HepG2 (cell line): ENCODE results near the gene CCS. TPM values are rescaled to one million over a fixed set of nuclear protein-coding genes. Genes with fewer than 3 reads are reported as not detected.

Source experiments
- ATAC-seq: fragments of 200-7000 bp; cut with Tn5 transposase; 3 replicates; pipeline ENCODE4 v1.9.1; 2020; ENCODE audit warnings: mild to moderate bottlenecking, moderate library complexity
- BruUV-seq: library from RNA; stranded (reverse); fragments of 400-500 nt; replicated peaks from 2 replicates; lab custom pipeline; 2021; lab: Mats Ljungman, UMichigan
- CTCF ChIA-PET: fragments of 300-600 bp; formaldehyde crosslinking; extraction: SDS; loops from one replicate; lab custom pipeline; 2021; ENCODE audit warnings: low total read pairs, inconsistent platforms, low intra/inter-chr PET ratio; lab: Yijun Ruan, JAX
- POLR2A ChIA-PET: fragments of 350-600 bp; sonication (Branson Sonifier 250); formaldehyde crosslinking; loops from one replicate; lab custom pipeline; 2020; ENCODE audit warnings: antibody characterized with exemption, inconsistent platforms; lab: Yijun Ruan, JAX
- DNase-seq: peaks from one replicate; pipeline ENCODE4 v3.0.0-alpha.2; 2015; ENCODE audit warnings: low spot score
- FAIRE-seq: peaks from 3 replicates; lab custom pipeline; 2011; peaks lifted over from hg19 to GRCh38; lab: Jason Lieb, UNC
- H2AFZ ChIP-seq: one replicate; pipeline ENCODE4 v1.6.1; 2011; ENCODE audit warnings: low read length, inconsistent platforms
- H3K27ac ChIP-seq: fragments of 300-600 bp; 3 replicates; pipeline ENCODE4 v1.8.0; 2011; ENCODE audit warnings: mixed run types, mild to moderate bottlenecking, mixed read lengths, low read length, inconsistent platforms; ENCODE audit not compliant: insufficient read depth; ENCODE audit errors: extremely low read length
- H3K27me3 ChIP-seq, 2 experiments: fragments of 200-600 bp in 1 of 2; 2 replicates in 1 of 2; 3 replicates in 1 of 2; pipeline versions ENCODE4 v1.6.0 to v1.8.0; 2011; ENCODE audit warnings: low read length in 2 of 2, mild to moderate bottlenecking in 2 of 2, moderate library complexity in 2 of 2, inconsistent platforms in 1 of 2; ENCODE audit not compliant: insufficient read depth in 2 of 2, control insufficient read depth in 1 of 2
- H3K36me3 ChIP-seq, 2 experiments: fragments of 200-600 bp in 1 of 2; replicated peaks in 1 of 2; 2 replicates in 1 of 2; 3 replicates in 1 of 2; pipeline versions ENCODE4 v1.5.1 to v1.8.0; 2011; ENCODE audit warnings: low read length in 2 of 2, inconsistent platforms in 1 of 2; ENCODE audit not compliant: insufficient read depth in 2 of 2, control insufficient read depth in 1 of 2
- H3K4me1 ChIP-seq: 2 replicates; pipeline ENCODE4 v1.5.1; 2012; ENCODE audit warnings: low read length, inconsistent platforms; ENCODE audit not compliant: insufficient read depth
- H3K4me2 ChIP-seq: 2 replicates; pipeline ENCODE4 v1.6.0; 2011; ENCODE audit warnings: low read depth, low read length, inconsistent platforms
- H3K4me3 ChIP-seq, 3 experiments: fragments of 200-600 bp in 1 of 3; sonication (generic), shearing (Covaris generic) in 1 of 3; replicated peaks in 1 of 3; 2 replicates each; pipeline ENCODE4 v1.5.1; 2011 to 2016; ENCODE audit warnings: low read length in 3 of 3, inconsistent platforms in 2 of 3, low read depth in 2 of 3, mild to moderate bottlenecking in 2 of 3, control low read depth in 1 of 3, mixed read lengths in 1 of 3; ENCODE audit not compliant: insufficient read depth in 1 of 3
- H3K79me2 ChIP-seq: one replicate; pipeline ENCODE4 v1.6.1; 2011; ENCODE audit warnings: low read length, inconsistent platforms; ENCODE audit not compliant: insufficient read depth
- H3K9ac ChIP-seq: 2 replicates; pipeline ENCODE4 v1.6.0; 2011; ENCODE audit warnings: mild to moderate bottlenecking, low read depth, low read length, inconsistent platforms; ENCODE audit not compliant: insufficient read depth
- H3K9me3 ChIP-seq: 2 replicates; pipeline ENCODE4 v1.5.1; 2012; ENCODE audit warnings: mild to moderate bottlenecking, low read length
- H4K20me1 ChIP-seq: 2 replicates; pipeline ENCODE4 v1.6.0; 2011; ENCODE audit warnings: inconsistent platforms, mild to moderate bottlenecking, low read length, moderate library complexity; ENCODE audit not compliant: insufficient read depth
- ATAD3A ChIP-seq: sonication (generic); formaldehyde crosslinking; IDR thresholded peaks from 2 replicates; pipeline ENCODE4 v1.4.0; 2020; ENCODE audit warnings: missing genetic modification reagents
- CENPT ChIP-seq: sonication (generic); formaldehyde crosslinking; IDR thresholded peaks from 2 replicates; pipeline ENCODE4 v1.8.0; 2022; ENCODE audit warnings: low read depth, mild to moderate bottlenecking, moderate library complexity, missing genetic modification reagents
- CENPX ChIP-seq: sonication (generic); formaldehyde crosslinking; IDR thresholded peaks from 2 replicates; pipeline ENCODE4 v1.9.0; 2021; ENCODE audit warnings: mild to moderate bottlenecking, missing genetic modification reagents, moderate library complexity
- PRDM10 ChIP-seq: sonication (generic); formaldehyde crosslinking; IDR thresholded peaks from 2 replicates; pipeline ENCODE4 v1.4.0; 2020; ENCODE audit warnings: low read depth, missing genetic modification reagents
- RFX1 ChIP-seq: fragments of 450-650 bp; IDR thresholded peaks from 2 replicates; pipeline ENCODE4 v1.6.1; 2017
- SKIL ChIP-seq: sonication (generic); formaldehyde crosslinking; IDR thresholded peaks from 2 replicates; pipeline ENCODE4 v1.8.0; 2022; ENCODE audit warnings: missing genetic modification reagents, mild to moderate bottlenecking, moderate library complexity, borderline replicate concordance
- ZBTB34 ChIP-seq: sonication (generic); formaldehyde crosslinking; IDR thresholded peaks from 2 replicates; pipeline ENCODE4 v1.8.0; 2022; ENCODE audit warnings: mild to moderate bottlenecking, missing genetic modification reagents
- ZBTB37 ChIP-seq: sonication (generic); formaldehyde crosslinking; IDR thresholded peaks from 2 replicates; pipeline ENCODE4 v1.4.0; 2020; ENCODE audit warnings: mild to moderate bottlenecking, missing genetic modification reagents
- ZKSCAN5 ChIP-seq: sonication (generic); formaldehyde crosslinking; IDR thresholded peaks from 2 replicates; pipeline ENCODE4 v1.5.1; 2020; ENCODE audit warnings: mild to moderate bottlenecking, missing genetic modification reagents
- ZNF354B ChIP-seq: sonication (generic); formaldehyde crosslinking; IDR thresholded peaks from 2 replicates; pipeline ENCODE4 v1.8.0; 2022; ENCODE audit warnings: mild to moderate bottlenecking, missing genetic modification reagents
- WGBS: methylation state at CpG from one replicate; pipeline ENCODE4 v1.1.6; 2017; ENCODE audit warnings: low lambda C conversion rate; 5-methylcytosine and 5-hydroxymethylcytosine counted together
- in situ Hi-C: cut with HindIII; loops from 2 replicates; pipeline ENCODE4 v1.10.0; 2017; ENCODE audit warnings: low pct_unique_long_range_greater_than_20kb; ENCODE audit not compliant: extremely low pct_ligation_motif_present
- intact Hi-C: fragments of 100-400 bp; cut with micrococcal nuclease; formaldehyde crosslinking; loops from one replicate; pipeline ENCODE4 v1.10.0; 2022; ENCODE audit not compliant: unreplicated experiment
- polyA plus RNA-seq, 8 experiments: library from polyadenylated mRNA; depleted of rRNA in 3 of 8; stranded (reverse) in 7 of 8; unstranded in 1 of 8; fragments of >200 nt; fragmentation: Illumina TruSeq in 4 of 8; extraction: Trizol in 4 of 8; gene quantifications; 2 replicates each; pipeline versions ENCODE4 v1.2.1 to v1.2.3, GENCODE V29; 2011 to 2016; ENCODE audit warnings: low read depth in 4 of 8, missing spikeins in 1 of 8, mixed read lengths in 1 of 8; ENCODE audit not compliant: insufficient read depth in 1 of 8
- total RNA-seq, 5 experiments: library from RNA; depleted of rRNA; stranded (reverse); fragments of >200 nt; fragmentation: Illumina TruSeq; extraction: Trizol; gene quantifications; 2 replicates each; pipeline ENCODE4 v1.2.3, GENCODE V29; 2016; ENCODE audit warnings: low read depth in 1 of 5

The CCS gene
- total and polyA plus RNA-seq, 2 of the 13 experiments (the other 11 are each of a cell fraction or from before 2014, with no cell fraction given): 25.4 to 44.6 TPM

- Histone ChIP-seq H4K20me1 (no peaks in the 10 kb centered on the region), H3K27me3 (no peaks in the 10 kb centered on the region), H3K27ac (no peak overlapping the region), H3K4me3 (no peak overlapping the region), H3K4me2 (no peak overlapping the region), H3K4me1 (peaks cover 27% of the 10 kb centered on the region), H2AFZ (no peak overlapping the region), H3K9me3 (no peaks in the 10 kb centered on the region), H3K9ac (no peak overlapping the region), H3K36me3 (peaks cover 2 to 6% of the 10 kb centered on the region in 2 experiments; a peak in 3 of 5 replicates), H3K79me2 (no peaks in the 10 kb centered on the region)
- POLR2A ChIA-PET: interaction anchor here (2.6 kb wide), 1 partner anchor 18 kb away, joined by 9 read pairs; the partner anchor contains the start of genes CCDC87 and CCS
- CTCF ChIA-PET: no interaction called here
- no peak for DNase-seq
- no peak for TF ChIP-seq PRDM10 (CRISPR knock-in tag)
- no peak for TF ChIP-seq ZBTB37 (CRISPR knock-in tag)
- no peak for TF ChIP-seq CENPX (CRISPR knock-in tag)
- TF ChIP-seq ZNF354B (CRISPR knock-in tag): no peak
- no peak for TF ChIP-seq CENPT
- no peak for TF ChIP-seq RFX1
- TF ChIP-seq ZBTB34 (CRISPR knock-in tag): no peak
- no peak for TF ChIP-seq ATAD3A (CRISPR knock-in tag)
- no peak for TF ChIP-seq ZKSCAN5
- no peak for TF ChIP-seq SKIL (CRISPR knock-in tag)
- FAIRE-seq: no peak
- intact Hi-C loops (no loop called here), in situ Hi-C loops (no loop called here)
- ATAC-seq: no peak
- TSS peak; percentile 29 for BruUV-seq
- 66% methylated on average over 4 of the region's 4 CpGs for WGBS
Measured at GRCh38 chr11:66609721-66610617, 17.0 kb downstream of the CCS start.
